GM21381 (cell line): Measurements from ENCODE around the gene PON2.
"Not testable (repeated sequence)": the region's sequence is repeated elsewhere in the genome, so short reads cannot be mapped to it uniquely, and the experiment has no call there.

ENCODE experiments used
- ATAC-seq: cut with Tn5 transposase; IDR thresholded peaks from one replicate; pipeline ENCODE4 v1.9.1; 2021; ENCODE audit warnings: mild to moderate bottlenecking, moderate library complexity; ENCODE audit not compliant: unreplicated experiment

The PON2 gene

DNA sequence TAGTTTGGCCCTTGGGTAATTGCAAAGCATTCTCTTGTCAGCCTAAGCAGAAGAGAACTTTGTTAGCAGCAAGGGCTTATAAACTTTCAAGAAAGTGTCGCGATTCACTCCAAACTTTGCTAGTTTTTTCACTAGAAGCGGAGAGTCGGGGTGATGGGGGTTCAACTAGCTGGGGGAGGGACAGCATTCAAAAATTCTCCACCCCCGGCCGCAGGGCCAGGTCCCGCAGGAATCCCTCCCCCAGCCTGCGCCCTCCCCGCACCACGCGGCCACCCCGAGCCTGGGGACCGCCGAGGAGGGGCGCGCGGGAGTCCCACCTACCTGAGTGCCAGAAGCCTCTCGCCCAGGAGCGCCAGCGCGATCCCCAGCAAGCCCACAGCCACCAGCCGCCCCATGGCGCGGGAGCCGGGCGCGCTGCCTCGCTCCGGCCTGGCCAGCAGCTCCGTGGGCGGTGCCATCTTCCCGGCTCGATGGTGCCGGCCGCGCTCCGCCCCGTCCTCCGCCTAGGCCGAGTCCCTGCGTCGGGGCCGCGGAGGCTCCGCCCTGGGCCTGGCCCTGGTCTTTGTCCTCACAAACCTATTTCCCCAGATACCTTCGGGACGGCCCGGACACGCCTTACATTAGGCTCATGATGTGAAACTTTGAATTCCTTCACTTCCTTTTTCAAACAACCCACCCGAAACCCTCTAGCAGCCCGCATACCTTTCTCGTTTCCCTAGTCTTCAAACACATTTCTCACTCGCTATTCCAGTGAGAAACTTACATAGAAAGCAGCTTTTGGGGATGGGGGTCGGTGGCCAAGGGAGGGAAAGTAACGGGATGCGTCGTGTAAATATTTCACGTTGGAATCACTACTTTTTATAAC is at the start of gene PON2:
PON2 (minus strand) TSS at position 472 of the 865 bp plus-strand sequence; CDS start at position 395, 77 bp downstream.
- peak; percentile 97 for ATAC-seq

- no peak for ATAC-seq
These were observed 47.6 kb upstream of the PON2 start for GRCh38 chr7:95482424-95482823.

DNA sequence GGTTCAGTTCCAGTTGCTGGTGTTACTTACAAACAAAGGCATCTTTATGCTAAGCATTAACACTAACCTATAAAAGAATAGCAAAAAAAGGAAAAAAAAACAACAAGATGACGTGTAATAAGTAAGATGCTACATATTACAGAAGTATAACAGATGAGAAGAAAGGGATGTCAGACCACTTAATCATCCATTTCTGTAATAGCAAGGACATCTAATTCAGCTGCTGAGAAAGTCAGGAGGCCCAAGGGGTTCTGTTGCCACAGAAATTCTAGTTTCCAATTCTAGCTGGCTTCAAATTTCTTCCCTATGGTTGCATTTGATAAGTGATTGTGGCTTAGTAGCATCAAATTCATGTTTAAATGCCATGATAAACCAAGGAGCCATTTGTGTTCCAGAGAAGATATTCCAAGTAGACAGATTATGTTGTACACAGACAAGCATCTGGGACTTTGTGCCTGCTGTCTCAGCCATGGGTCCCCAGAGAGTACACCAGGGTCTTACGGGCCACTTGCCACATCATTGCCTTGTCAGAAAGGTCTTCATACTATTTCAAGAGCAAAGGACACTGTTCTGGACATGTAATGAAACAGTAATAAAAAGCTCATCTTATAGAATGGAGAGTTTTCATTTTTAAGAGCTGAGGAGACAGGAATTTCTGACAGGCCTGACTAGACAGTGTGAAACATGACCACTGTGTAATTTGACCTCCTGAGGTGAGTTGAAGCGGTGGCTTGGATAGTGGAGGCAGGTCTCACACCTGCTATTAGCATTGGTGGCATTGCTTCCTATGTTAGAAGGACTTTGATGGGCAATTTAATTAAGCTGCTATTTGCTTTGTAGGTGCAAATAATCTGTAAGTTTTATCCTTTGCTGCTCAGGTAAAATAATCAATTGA is 46.7 kb upstream of the PON2 start:
- no peak for ATAC-seq

GRCh38 chr7:95479992-95480624 is 45.3 kb upstream of the PON2 start:
- ATAC-seq: peak; percentile 64

DNA sequence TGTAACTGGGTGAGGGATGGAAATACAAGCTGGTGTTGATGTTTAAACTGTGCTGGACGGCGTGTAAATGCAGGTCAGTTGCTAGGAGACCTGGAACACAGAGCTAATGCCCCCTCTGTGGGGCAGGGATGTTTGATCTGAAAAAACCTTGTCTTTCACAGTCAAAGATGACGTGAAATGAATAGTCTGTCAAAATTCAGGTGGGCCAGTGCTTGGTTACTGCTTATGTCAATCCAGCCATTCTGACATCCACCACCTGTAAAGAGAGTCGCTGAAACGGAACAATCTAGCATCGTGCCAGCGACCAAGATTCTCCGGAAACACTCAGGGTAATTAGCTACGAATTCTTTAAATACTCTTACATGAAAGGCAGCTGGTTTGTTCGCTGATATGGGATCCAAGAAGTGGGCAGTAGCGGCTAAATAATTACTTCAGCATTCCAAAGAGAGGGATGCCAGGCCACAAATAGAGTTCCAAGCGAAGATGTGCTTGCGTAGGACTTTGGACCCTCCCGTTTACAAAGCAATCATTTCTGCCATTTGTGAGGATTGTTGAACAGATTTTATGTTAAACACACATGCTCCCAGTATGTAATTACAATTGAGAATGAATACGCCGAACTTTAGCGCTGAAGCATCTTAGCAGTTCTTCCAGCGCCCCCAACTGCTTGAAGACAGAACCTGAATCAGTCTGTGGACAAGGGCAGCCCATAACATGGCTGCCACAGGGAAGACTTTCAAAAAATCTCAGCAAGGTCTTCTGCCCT is 43.6 kb upstream of the PON2 start:
- no peak for ATAC-seq

- ATAC-seq: peak; percentile 66
These were observed 42.2 kb upstream of the PON2 start for GRCh38 chr7:95476904-95477594.

- no peak for ATAC-seq
These were observed 41.4 kb upstream of the PON2 start for GRCh38 chr7:95476072-95476847.

DNA sequence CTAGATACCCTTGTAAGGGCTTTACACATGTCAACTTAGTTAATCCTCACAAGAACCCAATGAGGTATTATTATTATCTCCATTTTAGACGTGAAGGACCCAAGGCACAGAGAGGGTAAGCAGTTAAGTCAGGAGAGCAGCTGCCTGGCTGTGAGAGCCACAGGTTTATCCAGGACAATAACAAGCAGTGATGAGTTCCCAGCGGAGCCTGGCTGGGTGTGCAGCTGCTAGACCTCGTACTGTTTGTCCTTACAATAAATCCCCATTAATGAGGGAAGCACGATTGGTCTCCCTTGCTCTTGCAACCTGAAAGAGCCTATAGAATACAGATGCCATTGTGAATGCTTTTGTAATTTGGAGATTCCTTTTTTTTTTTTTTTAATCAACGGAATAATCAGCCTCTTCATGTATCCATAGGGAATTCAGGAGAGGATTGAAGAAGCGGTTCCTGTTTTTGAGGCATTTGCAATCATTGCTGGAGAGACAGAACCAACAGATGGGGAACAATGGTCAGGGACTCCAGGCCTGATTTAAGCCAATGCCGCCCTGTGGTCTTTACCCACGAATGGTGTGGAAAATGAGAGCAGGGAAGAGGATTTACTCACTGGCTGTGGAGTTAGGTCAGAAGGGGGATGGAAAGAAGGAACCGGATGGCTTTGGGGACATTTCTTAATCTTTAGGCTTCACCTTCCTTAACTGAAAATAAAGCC is 38.6 kb upstream of the PON2 start:
- no peak for ATAC-seq

DNA sequence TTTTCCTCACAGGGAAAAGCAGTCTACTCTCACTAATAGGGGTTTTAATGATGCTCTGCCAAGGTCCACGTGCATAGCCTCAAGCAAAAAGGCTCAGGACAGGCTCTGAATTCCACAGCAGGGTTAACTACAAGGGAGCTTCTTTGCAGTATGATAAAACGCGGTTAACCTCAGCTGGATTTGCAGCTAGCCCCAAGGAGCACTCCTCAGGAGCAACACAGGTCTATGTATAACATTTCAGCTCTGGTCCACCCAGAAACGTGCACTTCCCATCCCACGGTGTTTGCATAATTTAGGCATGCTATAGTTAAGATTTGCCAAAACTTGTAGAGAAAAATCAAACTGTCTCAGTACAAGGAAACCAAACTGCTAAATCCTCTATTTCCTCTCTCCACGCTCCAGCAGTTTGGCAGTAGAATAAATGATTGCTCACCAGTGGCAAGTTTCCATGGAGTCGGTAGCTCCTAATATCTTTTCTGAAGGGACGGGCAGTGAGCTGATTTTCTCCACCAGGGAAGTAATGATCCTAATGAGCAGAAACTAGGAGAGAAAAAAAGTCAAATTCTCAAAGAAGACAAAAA is 37.8 kb upstream of the PON2 start:
- ATAC-seq: no peak

DNA sequence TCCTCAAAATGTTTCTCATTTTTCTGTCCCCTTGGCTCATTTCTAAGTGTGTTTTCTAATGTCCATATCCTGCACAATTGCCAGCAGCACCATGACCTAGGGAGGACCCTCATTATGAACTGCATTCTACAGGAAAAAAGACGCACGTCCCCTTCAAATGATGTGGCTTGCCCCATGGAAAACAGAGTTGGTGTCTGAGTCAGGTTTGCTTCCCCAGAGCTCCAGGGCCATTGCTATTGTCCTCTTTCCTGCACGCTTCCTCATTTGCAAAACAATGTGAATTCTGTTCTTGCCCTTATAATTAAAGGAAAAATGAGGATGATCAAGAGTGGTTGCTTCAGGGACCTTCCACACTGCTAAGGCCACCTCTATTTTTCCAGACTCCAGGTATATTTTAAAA is 36.2 kb upstream of the PON2 start:
- ATAC-seq: no peak

DNA sequence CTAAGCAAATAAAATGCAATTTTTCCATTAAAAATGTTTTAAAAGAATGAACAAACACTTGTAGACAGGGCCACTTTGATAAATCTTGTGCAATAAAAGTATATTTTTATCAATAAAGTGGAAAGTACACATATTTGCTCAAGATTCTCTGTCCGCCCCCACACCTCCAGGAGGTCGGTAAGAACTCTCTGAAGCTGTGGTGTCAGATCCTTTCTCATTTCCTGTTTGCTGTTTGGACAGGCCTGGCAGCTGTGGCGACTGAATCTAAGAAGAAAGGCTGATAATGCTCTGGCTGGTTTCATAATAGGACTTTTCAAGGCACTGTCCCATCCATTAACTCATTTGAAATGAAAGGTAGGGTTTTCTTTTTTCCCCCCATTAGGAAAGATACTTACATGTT is 35.6 kb upstream of the PON2 start:
- peak; percentile 96 for ATAC-seq

DNA sequence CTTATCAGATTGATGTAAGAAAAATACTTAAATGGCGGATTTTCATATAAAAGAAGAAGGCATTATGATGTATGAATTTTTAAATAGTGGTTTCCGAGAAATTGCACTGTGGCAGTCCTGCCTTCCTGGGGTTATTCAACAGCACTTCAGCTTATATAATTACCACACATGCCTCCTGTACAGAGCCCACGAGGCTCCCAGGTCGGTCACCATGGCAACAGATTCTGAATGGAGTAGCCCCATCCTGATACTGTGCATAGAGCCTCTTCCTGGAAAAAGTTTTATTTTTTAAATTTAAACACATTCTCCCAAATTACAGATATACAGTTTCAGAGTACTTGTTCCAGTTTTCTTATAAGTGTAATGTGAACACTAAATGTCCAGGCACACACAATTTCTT is 35.0 kb upstream of the PON2 start:
- ATAC-seq: no peak

GRCh38 chr7:95469187-95469586 is 34.4 kb upstream of the PON2 start:
- ATAC-seq: no peak

DNA sequence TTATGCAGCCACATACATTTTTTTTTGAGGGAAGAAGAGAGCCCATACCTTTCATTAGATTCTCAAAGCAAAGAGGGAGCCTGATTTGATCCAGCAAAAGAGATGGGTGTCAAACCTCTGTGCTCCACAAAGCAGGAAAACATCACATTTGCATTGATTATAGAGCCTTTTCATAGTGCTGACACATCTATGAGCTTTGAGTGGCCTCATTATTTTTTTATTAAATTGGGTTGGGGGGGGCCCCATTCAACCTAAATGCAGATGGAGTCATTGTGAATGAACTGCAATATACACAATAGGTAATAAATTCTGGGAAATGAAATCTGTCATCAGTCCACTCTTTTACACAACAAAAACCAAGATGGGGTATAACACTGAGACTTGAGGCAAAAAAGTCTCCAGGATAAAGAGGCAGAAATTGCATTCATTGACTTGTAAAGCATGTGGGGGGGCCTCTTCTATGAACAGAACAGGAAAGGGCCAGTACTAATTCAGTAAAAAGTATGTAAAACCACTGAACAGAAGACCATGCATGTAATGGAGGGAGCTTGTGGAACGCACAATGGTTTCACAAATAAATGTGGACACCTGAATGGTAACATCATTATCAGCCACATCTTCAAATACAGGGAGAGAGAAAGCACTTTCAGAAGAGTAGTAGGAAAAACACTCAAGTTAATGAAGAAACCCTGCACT is 33.2 kb upstream of the PON2 start:
- ATAC-seq: no peak

DNA sequence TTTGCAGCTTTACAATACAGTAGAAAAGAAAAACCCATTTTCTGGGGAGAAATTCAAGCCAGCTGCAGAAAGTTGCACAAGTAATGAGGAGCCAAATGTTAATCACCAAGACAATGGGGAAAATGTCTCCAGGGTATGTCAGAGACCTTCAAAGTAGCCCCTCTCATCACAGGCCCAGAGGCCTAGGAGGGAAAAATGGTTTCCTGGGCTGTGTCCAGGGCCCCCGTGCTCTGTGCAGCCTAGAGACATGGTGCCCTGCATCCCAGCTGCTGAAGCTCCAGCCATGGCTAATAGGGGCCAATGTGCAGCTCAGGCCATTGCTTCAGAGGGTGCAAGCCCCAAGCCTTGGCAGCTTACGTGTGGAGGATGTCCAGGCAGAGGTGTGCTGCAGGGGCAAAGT is 25.8 kb upstream of the PON2 start:
- ATAC-seq: not testable (repeated sequence)

DNA sequence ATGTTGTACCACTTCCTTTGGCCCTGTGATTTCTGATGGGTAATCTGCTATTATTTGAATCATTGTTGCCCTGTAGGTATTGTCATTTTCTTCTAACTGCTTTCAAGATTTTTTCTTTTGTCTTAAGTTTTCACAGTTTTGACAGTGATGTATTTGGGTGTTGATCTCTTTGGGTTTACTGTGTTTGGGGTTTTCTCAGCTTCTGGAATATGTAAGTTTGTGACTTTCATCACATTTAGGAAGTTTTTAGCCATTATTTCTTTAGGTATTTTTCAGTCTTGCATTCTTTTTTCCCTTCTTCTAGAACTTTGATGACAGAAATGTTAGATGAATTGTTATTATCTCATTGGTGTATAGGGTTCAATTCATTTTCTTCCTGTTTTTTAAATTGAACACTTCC is 23.1 kb upstream of the PON2 start:
- no peak for ATAC-seq

DNA sequence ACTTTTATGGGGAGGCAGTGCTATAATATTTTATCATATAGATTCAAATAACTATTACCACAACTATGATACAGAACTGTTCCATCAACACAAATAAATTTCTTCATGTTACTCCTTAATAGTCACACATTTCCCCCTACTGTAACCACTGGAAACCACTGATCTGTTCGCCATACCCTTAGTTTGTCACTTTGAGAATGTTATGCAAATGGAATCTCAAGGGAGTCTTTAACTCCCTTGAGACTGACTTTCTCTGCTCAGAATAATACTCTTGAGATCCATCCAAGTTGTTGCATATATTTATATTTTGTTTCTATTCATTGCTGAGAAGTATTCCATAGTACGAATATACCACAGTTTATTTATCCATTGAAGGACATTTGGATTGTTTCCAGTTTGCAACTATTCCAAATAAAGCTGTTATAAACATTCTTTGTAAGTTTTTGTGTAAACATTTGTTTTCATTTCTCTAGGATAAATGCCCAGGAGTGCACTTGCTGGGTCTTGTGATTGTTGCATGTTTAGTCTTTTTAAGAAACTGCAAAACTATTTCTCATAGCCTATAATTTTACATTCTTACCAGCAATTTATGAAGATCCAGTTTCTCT is 19.7 kb upstream of the PON2 start:
- ATAC-seq: peak; percentile 54
